ENCODE results near the gene AURKAIP1.

DNA sequence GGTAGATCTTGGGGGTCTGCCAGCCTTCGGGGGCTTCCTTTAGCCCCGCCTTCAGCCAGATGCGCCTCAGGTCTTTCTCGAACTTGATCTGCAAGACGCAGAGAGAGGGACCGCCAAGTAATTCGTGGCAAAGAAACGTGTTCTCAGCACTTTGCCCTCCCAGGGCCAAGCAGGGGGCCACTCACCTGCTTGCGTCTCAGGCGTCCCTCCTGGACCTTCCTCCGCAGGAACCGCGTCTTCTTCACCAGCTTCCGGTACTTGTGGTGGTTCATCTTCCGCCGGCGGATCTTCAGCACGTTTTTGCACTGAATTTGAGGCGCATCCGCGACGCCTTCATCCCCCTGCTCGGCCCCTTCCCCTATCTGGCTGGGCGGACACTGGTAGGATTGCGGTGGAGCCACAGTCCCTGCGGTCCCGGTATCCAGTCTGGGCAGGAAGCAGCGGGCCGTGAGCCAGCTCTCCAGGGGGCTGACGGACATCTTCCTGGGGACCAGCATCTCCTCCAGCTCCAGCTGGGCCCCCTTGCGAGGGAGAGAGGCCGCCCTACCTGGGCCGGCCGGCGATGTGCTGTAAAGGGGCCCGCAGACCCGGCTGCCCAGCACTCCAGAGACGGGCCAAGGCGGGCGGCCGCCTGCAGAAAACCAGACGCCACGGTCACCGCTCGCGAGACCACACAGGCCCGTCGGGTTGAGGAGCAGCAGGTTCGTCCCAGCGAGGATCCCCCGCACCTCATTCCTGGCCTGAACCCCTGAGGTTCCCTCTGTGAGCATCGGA lies 1.0 kb downstream of the AURKAIP1 start:
- TF ChIP-seq GATA2 (IDR thresholded peaks at IDR 0.05; ENCODE audit: low read depth, low read length) = no peak
- TF ChIP-seq GATA3 (IDR thresholded peaks at IDR 0.05; ENCODE audit: low read depth, low read length) = no peak

Data from SH-SY5Y (cell line).